DOHH2 (cell line): Measurements from ENCODE around the gene ANXA6.

Experiments
- CTCF ChIP-seq: fragments of 200-600 bp; sonication (generic); IDR thresholded peaks from one replicate; pipeline ENCODE4 v1.5.1; 2014; ENCODE audit warnings: antibody characterized with exemption, mild to moderate bottlenecking, low read depth, low read length; ENCODE audit not compliant: poor library complexity, severe bottlenecking
- EZH2phosphoT487 ChIP-seq: fragments of 200-600 bp; sonication (generic); IDR thresholded peaks from 2 replicates; pipeline ENCODE4 v1.6.1; 2017; ENCODE audit warnings: borderline replicate concordance, mild to moderate bottlenecking, antibody characterized with exemption, low read length, moderate library complexity, mixed read lengths

DNA sequence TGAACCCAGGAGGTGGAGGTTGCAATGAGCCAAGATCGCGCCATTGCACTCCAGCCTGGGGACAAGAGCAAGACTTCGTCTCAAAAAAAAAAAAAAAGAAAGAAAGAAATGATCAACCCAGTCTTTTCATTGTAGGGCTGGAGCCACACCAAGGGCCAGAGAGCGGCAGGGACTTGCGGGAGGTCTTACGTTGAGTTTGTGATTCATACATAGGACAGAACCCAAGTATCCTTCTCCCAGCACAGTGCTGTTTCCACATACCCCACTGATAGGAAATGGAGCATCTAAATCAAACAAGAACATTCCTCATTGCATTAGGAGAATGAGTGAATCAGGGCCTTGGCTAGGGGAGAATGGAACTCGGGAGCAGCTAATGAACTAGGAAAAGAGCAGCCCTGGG lies 73.2 kb downstream of the ANXA6 start:
- no peak for TF ChIP-seq CTCF
- TF ChIP-seq EZH2phosphoT487, result no peak
